Activated CD4-positive, alpha-beta T cell treated with anti-CD3 and anti-CD28 coated beads for 36 hours (primary cell): ENCODE measurements around the gene MTERF2. TPM values are rescaled to one million over a fixed set of nuclear protein-coding genes. Genes with fewer than 3 reads are reported as not detected.
A peak's percentile ranks its signal among the peaks of the same experiment; 100 is the strongest.

Experiments
- ATAC-seq: fragments of 200-7000 bp; cut with Tn5 transposase; one replicate; pipeline ENCODE4 v1.10.0; 2021; ENCODE audit warnings: mild to moderate bottlenecking, moderate library complexity
- CTCF ChIA-PET: fragments of 350-600 bp; sonication (Branson Sonifier 250); formaldehyde crosslinking; loops from one replicate; lab custom pipeline; 2021; ENCODE audit warnings: antibody characterized with exemption; lab: Charles Lee
- POLR2A ChIA-PET: fragments of 350-600 bp; sonication (Branson Sonifier 250); formaldehyde crosslinking; loops from one replicate; lab custom pipeline; 2021; ENCODE audit warnings: antibody characterized with exemption, inconsistent platforms; lab: Charles Lee
- DNase-seq: peaks from one replicate; pipeline ENCODE4 v3.0.0-alpha.2; 2020
- H3K27ac Mint-ChIP-seq: one replicate; pipeline ENCODE4 v1.8.0; 2021; ENCODE audit warnings: mixed read lengths
- H3K27me3 Mint-ChIP-seq: one replicate; pipeline ENCODE4 v1.8.0; 2021; ENCODE audit warnings: mixed read lengths
- H3K36me3 Mint-ChIP-seq: one replicate; pipeline ENCODE4 v1.8.0; 2021; ENCODE audit warnings: low read depth, mixed read lengths
- H3K4me1 Mint-ChIP-seq: one replicate; pipeline ENCODE4 v1.8.0; 2021; ENCODE audit warnings: mixed read lengths
- H3K4me3 Mint-ChIP-seq: one replicate; pipeline ENCODE4 v1.8.0; 2021; ENCODE audit warnings: mild to moderate bottlenecking, moderate library complexity, mixed read lengths
- H3K9me3 Mint-ChIP-seq: one replicate; pipeline ENCODE4 v1.8.0; 2021; ENCODE audit warnings: low read depth, mixed read lengths
- intact Hi-C, 2 experiments: fragments of 100-400 bp; cut with DNase I in 1 of 2; cut with micrococcal nuclease in 1 of 2; formaldehyde crosslinking; loops; one replicate each; pipeline versions ENCODE4 v1.14.2 to v1.15.1; 2022 to 2024; cut with DNase I, micrococcal nuclease
- total RNA-seq, 2 experiments: library from RNA; stranded (reverse); gene quantifications; one replicate each; pipeline ENCODE4 v1.2.3, GENCODE V29; 2021

The MTERF2 gene
- total RNA-seq, 2 experiments from 2014 or later = 5.0 to 5.8 TPM

- Mint-ChIP-seq H3K4me3 (peak overlapping the region; percentile 85), H3K27me3 (no peaks in the 10 kb centered on the region), H3K9me3 (peaks cover 10% of the 10 kb centered on the region), H3K4me1 (peaks cover 38% of the 10 kb centered on the region), H3K27ac (peak overlapping the region; percentile 75), H3K36me3 (peaks cover 29% of the 10 kb centered on the region)
- intact Hi-C loops = loop anchor here (1.0 to 2.0 kb wide), 4 partner anchors 33 to 631 kb away; partner anchors contain the start of genes CRY1 (in 2 of the 2), TMEM263 (in 2 of the 2) and POLR3B (in 1 of the 2)
- no peak for ATAC-seq
- CTCF ChIA-PET = interaction anchor here (1.1 to 1.4 kb wide), 2 partner anchors 25 to 102 kb away, joined by 3 to 5 read pairs; no protein-coding TSS in a partner anchor
- no peak for DNase-seq
- POLR2A ChIA-PET = interaction anchor here (0.6 kb wide), 1 partner anchor 34 kb away, joined by 3 read pairs; no protein-coding TSS in a partner anchor
These were observed 900 bp upstream of the MTERF2 start for GRCh38 chr12:106987846-106988245.

- CTCF ChIA-PET = no interaction called here
- H3K36me3 Mint-ChIP-seq = peaks cover 29% of the 10 kb centered on the region
- no peaks in the 10 kb centered on the region for H3K27me3 Mint-ChIP-seq
- peaks cover 43% of the 10 kb centered on the region for H3K4me1 Mint-ChIP-seq
- H3K27ac Mint-ChIP-seq = no peak overlapping the region
- intact Hi-C loops = loop anchor here in 1 of 2 experiments (2.0 kb wide), 1 partner anchor 41 kb away; no protein-coding TSS in a partner anchor
- DNase-seq (no peak), ATAC-seq (no peak)
- peak overlapping the region; percentile 85 for H3K4me3 Mint-ChIP-seq
- H3K9me3 Mint-ChIP-seq = peaks cover 10% of the 10 kb centered on the region
- POLR2A ChIA-PET = interaction anchor here (0.6 kb wide), 1 partner anchor 704 kb away, joined by 4 read pairs; no protein-coding TSS in a partner anchor
These were observed 811 bp downstream of the MTERF2 start for GRCh38 chr12:106986135-106986534.

GRCh38 chr12:106985479-106985878 lies 1.5 kb downstream of the MTERF2 start:
- Mint-ChIP-seq H3K36me3 (peaks cover 29% of the 10 kb centered on the region), H3K4me3 (no peak overlapping the region), H3K27me3 (no peaks in the 10 kb centered on the region), H3K4me1 (peaks cover 43% of the 10 kb centered on the region), H3K27ac (peak overlapping the region; percentile 22), H3K9me3 (peaks cover 10% of the 10 kb centered on the region)
- DNase-seq = no peak
- intact Hi-C loops = no loop called here
- POLR2A ChIA-PET = no interaction called here
- CTCF ChIA-PET = interaction anchor here (0.8 kb wide), 1 partner anchor 628 kb away, joined by 3 read pairs; the partner anchor contains the start of gene POLR3B
- ATAC-seq = no peak

GRCh38 chr12:106984588-106985137 lies 2.3 kb downstream of the MTERF2 start:
- POLR2A ChIA-PET = interaction anchor here (1.1 kb wide), 1 partner anchor 29 kb away, joined by 3 read pairs; the partner anchor contains the start of gene TMEM263
- H3K27me3 Mint-ChIP-seq = no peaks in the 10 kb centered on the region
- peaks cover 43% of the 10 kb centered on the region for H3K4me1 Mint-ChIP-seq
- DNase-seq = peak; percentile 26
- no peak for ATAC-seq
- intact Hi-C loops = no loop called here
- peak overlapping the region; percentile 48 for H3K27ac Mint-ChIP-seq
- peaks cover 29% of the 10 kb centered on the region for H3K36me3 Mint-ChIP-seq
- H3K9me3 Mint-ChIP-seq = peaks cover 10% of the 10 kb centered on the region
- CTCF ChIA-PET = interaction anchor here (0.6 to 0.9 kb wide), 3 partner anchors 16 to 627 kb away, joined by 3 to 4 read pairs (median 3); partner anchors contain the start of genes POLR3B and TMEM263
- no peak overlapping the region for H3K4me3 Mint-ChIP-seq

- ChIA-PET POLR2A (no interaction called here), CTCF (no interaction called here)
- Mint-ChIP-seq H3K27ac (no peak overlapping the region), H3K27me3 (no peaks in the 10 kb centered on the region), H3K36me3 (peaks cover 39% of the 10 kb centered on the region), H3K4me3 (no peak overlapping the region), H3K9me3 (peaks cover 10% of the 10 kb centered on the region), H3K4me1 (peaks cover 38% of the 10 kb centered on the region)
- ATAC-seq = no peak
- no peak for DNase-seq
- intact Hi-C loops = no loop called here
These were observed 4.7 kb downstream of the MTERF2 start for GRCh38 chr12:106982229-106982628.

DNA sequence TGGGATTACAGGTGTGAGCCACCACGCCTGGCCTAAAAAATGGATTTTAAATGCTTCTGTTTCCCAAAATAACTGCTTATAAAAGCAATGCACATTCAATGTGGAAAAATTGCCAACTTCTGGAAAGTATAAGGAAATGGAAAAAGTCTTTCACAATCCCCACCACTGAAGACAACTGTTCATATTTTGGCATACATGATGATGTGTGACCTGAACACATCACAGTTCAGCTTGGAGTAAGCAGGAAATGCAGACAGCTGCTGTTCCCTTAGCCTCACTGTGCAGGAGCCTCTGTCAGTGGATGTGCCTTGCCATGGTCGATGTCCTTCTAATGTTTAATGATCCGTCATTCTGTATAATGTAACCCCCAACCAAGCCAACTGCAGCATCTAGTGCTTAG lies 5.2 kb downstream of the MTERF2 start:
- ATAC-seq (no peak), DNase-seq (no peak)
- peaks cover 10% of the 10 kb centered on the region for H3K9me3 Mint-ChIP-seq
- no peak overlapping the region for H3K27ac Mint-ChIP-seq
- CTCF ChIA-PET = interaction anchor here (1.3 kb wide), 1 partner anchor 534 kb away, joined by 3 read pairs; no protein-coding TSS in a partner anchor
- POLR2A ChIA-PET = no interaction called here
- peaks cover 39% of the 10 kb centered on the region for H3K36me3 Mint-ChIP-seq
- intact Hi-C loops = no loop called here
- peaks cover 38% of the 10 kb centered on the region for H3K4me1 Mint-ChIP-seq
- H3K4me3 Mint-ChIP-seq = no peak overlapping the region
- H3K27me3 Mint-ChIP-seq = no peaks in the 10 kb centered on the region

- POLR2A ChIA-PET = no interaction called here
- ATAC-seq (no peak), DNase-seq (no peak)
- Mint-ChIP-seq H3K9me3 (peaks cover 10% of the 10 kb centered on the region), H3K4me3 (no peak overlapping the region), H3K27ac (no peak overlapping the region), H3K4me1 (peaks cover 36% of the 10 kb centered on the region), H3K27me3 (no peaks in the 10 kb centered on the region), H3K36me3 (peaks cover 39% of the 10 kb centered on the region)
- intact Hi-C loops = no loop called here
- CTCF ChIA-PET = interaction anchor here (1.0 to 1.3 kb wide), 2 partner anchors 108 to 533 kb away, joined by 3 read pairs; no protein-coding TSS in a partner anchor
These were observed 6.0 kb downstream of the MTERF2 start for GRCh38 chr12:106980944-106981343.

GRCh38 chr12:106978035-106978800 lies 8.7 kb downstream of the MTERF2 start:
- DNase-seq = no peak
- Mint-ChIP-seq H3K4me3 (no peak overlapping the region), H3K4me1 (peaks cover 25% of the 10 kb centered on the region), H3K27ac (no peak overlapping the region), H3K27me3 (no peaks in the 10 kb centered on the region), H3K36me3 (peaks cover 20% of the 10 kb centered on the region), H3K9me3 (no peaks in the 10 kb centered on the region)
- intact Hi-C loops = no loop called here
- CTCF ChIA-PET = interaction anchor here (1.0 kb wide), 1 partner anchor 10 kb away, joined by 3 read pairs; no protein-coding TSS in a partner anchor
- POLR2A ChIA-PET = interaction anchor here (0.6 kb wide), 1 partner anchor 727 kb away, joined by 5 read pairs; no protein-coding TSS in a partner anchor
- ATAC-seq = no peak

GRCh38 chr12:106976668-106977067 lies 10.3 kb downstream of the MTERF2 start:
- Mint-ChIP-seq H3K4me1 (peaks cover 18% of the 10 kb centered on the region), H3K4me3 (no peak overlapping the region), H3K36me3 (peaks cover 17% of the 10 kb centered on the region), H3K27ac (no peak overlapping the region), H3K9me3 (no peaks in the 10 kb centered on the region), H3K27me3 (no peaks in the 10 kb centered on the region)
- CTCF ChIA-PET = interaction anchor here (0.5 to 0.7 kb wide), 2 partner anchors 22 to 219 kb away, joined by 3 to 4 read pairs; no protein-coding TSS in a partner anchor
- POLR2A ChIA-PET = no interaction called here
- DNase-seq (no peak), ATAC-seq (no peak)
- intact Hi-C loops = no loop called here

DNA sequence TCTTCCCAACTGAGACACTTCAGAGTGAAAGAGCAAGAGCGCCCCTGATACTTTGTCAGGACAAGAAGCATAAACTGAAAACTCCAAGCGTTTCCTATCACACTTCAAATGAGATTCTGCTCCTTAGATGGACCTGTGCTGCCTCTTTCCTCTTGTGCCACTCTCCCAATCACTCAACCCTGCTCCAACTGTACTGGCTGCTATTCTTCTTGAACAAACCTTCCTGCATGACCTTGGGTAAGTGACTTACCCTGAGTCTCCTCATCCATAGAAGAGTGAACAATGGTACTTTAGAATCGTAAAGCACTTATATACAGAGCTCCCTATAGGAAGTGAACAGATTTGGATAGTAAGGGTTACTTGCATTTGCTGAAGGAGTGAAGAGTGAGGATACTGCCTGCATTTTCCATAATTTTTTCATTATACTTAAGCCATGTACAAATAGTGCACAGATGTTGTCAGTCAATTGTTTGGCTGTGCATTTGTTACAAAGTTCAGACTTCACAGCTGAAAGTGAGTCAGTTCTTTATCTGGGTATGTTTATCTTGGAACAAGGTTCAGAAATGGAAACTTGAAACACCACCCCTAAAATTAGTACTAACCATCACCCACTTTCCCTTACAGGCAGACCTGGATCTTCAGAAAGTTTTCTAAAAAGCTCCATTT lies 10.8 kb downstream of the MTERF2 start:
- DNase-seq (no peak), ATAC-seq (no peak)
- intact Hi-C loops = no loop called here
- no peaks in the 10 kb centered on the region for H3K9me3 Mint-ChIP-seq
- ChIA-PET CTCF (no interaction called here), POLR2A (no interaction called here)
- H3K27me3 Mint-ChIP-seq = no peaks in the 10 kb centered on the region
- H3K27ac Mint-ChIP-seq = no peak overlapping the region
- H3K4me3 Mint-ChIP-seq = no peak overlapping the region
- peaks cover 20% of the 10 kb centered on the region for H3K36me3 Mint-ChIP-seq
- H3K4me1 Mint-ChIP-seq = peaks cover 20% of the 10 kb centered on the region

- no peak overlapping the region for H3K27ac Mint-ChIP-seq
- H3K36me3 Mint-ChIP-seq = peaks cover 27% of the 10 kb centered on the region
- ATAC-seq (peak; percentile 42), DNase-seq (no peak)
- H3K4me1 Mint-ChIP-seq = peaks cover 22% of the 10 kb centered on the region
- no peaks in the 10 kb centered on the region for H3K27me3 Mint-ChIP-seq
- ChIA-PET POLR2A (no interaction called here), CTCF (no interaction called here)
- intact Hi-C loops = no loop called here
- H3K9me3 Mint-ChIP-seq = no peaks in the 10 kb centered on the region
- H3K4me3 Mint-ChIP-seq = no peak overlapping the region
These were observed 11.8 kb downstream of the MTERF2 start for GRCh38 chr12:106975098-106975497.
